Upper lobe of right lung (tissue), 1 donor: ENCODE results near the gene SMOC1. TPM values are rescaled to one million over a fixed set of nuclear protein-coding genes. Genes with fewer than 3 reads are reported as not detected.

Experiments used
- ATAC-seq: fragments of 200-7000 bp; cut with Tn5 transposase; one replicate; pipeline ENCODE4 v1.9.1; 2020; ENCODE audit warnings: mild to moderate bottlenecking, moderate library complexity
- DNase-seq: peaks from one replicate; pipeline ENCODE4 v3.0.0-alpha.2; 2020
- H3K27ac ChIP-seq: fragments of 200-600 bp; one replicate; pipeline ENCODE4 v1.8.0; 2022
- H3K27me3 ChIP-seq: fragments of 200-600 bp; one replicate; pipeline ENCODE4 v1.8.0; 2022; ENCODE audit warnings: mild to moderate bottlenecking
- H3K36me3 ChIP-seq: fragments of 200-600 bp; one replicate; pipeline ENCODE4 v1.8.0; 2022
- H3K4me1 ChIP-seq: fragments of 200-600 bp; one replicate; pipeline ENCODE4 v1.8.0; 2022
- H3K4me3 ChIP-seq: fragments of 200-600 bp; one replicate; pipeline ENCODE4 v1.8.0; 2022; ENCODE audit warnings: mild to moderate bottlenecking
- H3K9me3 ChIP-seq: fragments of 200-600 bp; one replicate; pipeline ENCODE4 v1.8.0; 2022
- intact Hi-C: fragments of 100-400 bp; cut with DNase I; formaldehyde crosslinking; loops from one replicate; pipeline ENCODE4 v1.11.0; 2022
- total RNA-seq: library from RNA; stranded (reverse); fragmentation: NEBNext Ultra II Directional; extraction: Animal tissue kit (Norgen Biotek cat#: 25700); gene quantifications from one replicate; pipeline ENCODE4 v1.2.1, GENCODE V29; 2021
- TF ChIP-seq, protein P1 (sequence below): fragments of 200-600 bp; IDR thresholded peaks from one replicate; pipeline ENCODE4 v1.8.0; 2022; ENCODE audit warnings: antibody characterized with exemption
- donor health status: DM: no; HTN: yes; CAD: no; lungs with severe emphysema.

Gene SMOC1
- total RNA-seq, 1 donor from 2014 or later, result 1.1 TPM

- Histone ChIP-seq H3K4me1 (peaks cover 5% of the 10 kb centered on the region), H3K27ac (no peak overlapping the region), H3K36me3 (no peaks in the 10 kb centered on the region), H3K4me3 (no peak overlapping the region), H3K27me3 (no peaks in the 10 kb centered on the region), H3K9me3 (no peaks in the 10 kb centered on the region)
- DNase-seq, result no peak
- intact Hi-C loops, result no loop called here
- no peak for ATAC-seq
- TF ChIP-seq, protein P1, sequence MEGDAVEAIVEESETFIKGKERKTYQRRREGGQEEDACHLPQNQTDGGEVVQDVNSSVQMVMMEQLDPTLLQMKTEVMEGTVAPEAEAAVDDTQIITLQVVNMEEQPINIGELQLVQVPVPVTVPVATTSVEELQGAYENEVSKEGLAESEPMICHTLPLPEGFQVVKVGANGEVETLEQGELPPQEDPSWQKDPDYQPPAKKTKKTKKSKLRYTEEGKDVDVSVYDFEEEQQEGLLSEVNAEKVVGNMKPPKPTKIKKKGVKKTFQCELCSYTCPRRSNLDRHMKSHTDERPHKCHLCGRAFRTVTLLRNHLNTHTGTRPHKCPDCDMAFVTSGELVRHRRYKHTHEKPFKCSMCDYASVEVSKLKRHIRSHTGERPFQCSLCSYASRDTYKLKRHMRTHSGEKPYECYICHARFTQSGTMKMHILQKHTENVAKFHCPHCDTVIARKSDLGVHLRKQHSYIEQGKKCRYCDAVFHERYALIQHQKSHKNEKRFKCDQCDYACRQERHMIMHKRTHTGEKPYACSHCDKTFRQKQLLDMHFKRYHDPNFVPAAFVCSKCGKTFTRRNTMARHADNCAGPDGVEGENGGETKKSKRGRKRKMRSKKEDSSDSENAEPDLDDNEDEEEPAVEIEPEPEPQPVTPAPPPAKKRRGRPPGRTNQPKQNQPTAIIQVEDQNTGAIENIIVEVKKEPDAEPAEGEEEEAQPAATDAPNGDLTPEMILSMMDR, result no peak
Measured at GRCh38 chr14:70020352-70021170, 141.3 kb downstream of the SMOC1 start.

- ATAC-seq, result peak; percentile 50
- no peaks in the 10 kb centered on the region for H3K36me3 ChIP-seq
- no peak overlapping the region for H3K4me3 ChIP-seq
- intact Hi-C loops, result no loop called here
- H3K4me1 ChIP-seq, result peaks cover 5% of the 10 kb centered on the region
- no peak overlapping the region for H3K27ac ChIP-seq
- H3K9me3 ChIP-seq, result no peaks in the 10 kb centered on the region
- H3K27me3 ChIP-seq, result no peaks in the 10 kb centered on the region
- DNase-seq, result no peak
- TF ChIP-seq, protein P1, result no peak
Measured at GRCh38 chr14:70021548-70022220, 142.5 kb downstream of the SMOC1 start.

- intact Hi-C loops, result no loop called here
- Histone ChIP-seq H3K4me1 (peaks cover 5% of the 10 kb centered on the region), H3K4me3 (no peak overlapping the region), H3K27me3 (no peaks in the 10 kb centered on the region), H3K9me3 (no peaks in the 10 kb centered on the region), H3K27ac (no peak overlapping the region), H3K36me3 (no peaks in the 10 kb centered on the region)
- no peak for DNase-seq
- no peak for ATAC-seq
- TF ChIP-seq, protein P1, result no peak
Measured at GRCh38 chr14:70022771-70023445, 143.7 kb downstream of the SMOC1 start.

DNA sequence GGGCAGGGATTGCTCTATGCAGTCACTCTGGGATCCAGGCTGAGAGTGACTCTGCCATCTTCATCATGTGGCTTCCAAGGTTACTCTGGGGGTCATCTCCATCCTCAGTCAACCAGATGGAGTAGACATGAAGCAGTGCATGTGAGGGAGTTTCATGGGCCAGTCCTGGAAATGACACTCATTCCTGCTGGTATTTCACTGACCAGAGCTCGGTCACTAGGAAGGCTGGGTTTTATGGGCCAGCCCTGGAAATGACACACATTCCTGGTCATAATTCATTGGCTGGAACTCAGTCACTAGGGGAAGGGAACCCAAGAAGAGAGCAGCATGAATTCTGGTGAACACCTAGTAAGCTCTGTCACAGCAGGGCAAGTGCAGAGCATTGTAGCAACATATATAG, 144.7 kb downstream of the SMOC1 start:
- ATAC-seq (no peak), DNase-seq (no peak)
- Histone ChIP-seq H3K27ac (no peak overlapping the region), H3K4me1 (no peaks in the 10 kb centered on the region), H3K27me3 (peaks cover 4% of the 10 kb centered on the region), H3K4me3 (no peak overlapping the region), H3K9me3 (no peaks in the 10 kb centered on the region), H3K36me3 (no peaks in the 10 kb centered on the region)
- intact Hi-C loops, result no loop called here
- TF ChIP-seq, protein P1, result no peak

DNA sequence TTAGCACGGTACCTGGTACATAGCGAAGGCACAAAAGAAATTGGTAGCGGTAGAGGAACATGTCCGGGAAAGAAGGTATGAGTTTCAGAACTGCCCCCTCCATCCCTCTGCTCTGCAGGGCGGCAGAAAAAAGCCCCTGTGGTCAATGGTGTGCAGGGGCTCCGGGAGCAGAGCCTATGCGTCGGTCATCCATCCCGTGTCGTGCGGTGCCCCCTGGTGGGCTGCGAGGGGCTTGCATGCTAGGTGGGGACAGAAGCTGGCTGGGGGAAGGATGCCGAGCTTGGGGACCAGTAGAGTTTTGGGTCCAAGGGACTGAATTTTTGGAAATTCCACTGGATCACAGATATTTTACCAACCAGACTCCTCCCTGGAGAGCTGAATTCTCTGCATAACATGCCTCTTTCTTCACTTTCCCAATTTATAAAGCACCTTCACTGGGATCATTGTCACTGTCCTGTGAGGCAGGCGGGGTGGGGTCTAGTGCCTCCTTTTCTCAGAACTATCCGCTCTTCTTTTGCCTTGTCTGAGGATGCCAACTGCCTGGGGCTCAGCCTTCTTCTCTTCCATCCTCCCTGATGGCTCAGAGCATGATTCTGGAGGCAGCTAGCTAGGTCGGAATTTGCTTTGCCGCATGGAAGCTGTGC, 148.7 kb downstream of the SMOC1 start:
- intact Hi-C loops, result no loop called here
- ATAC-seq (peak; percentile 81), DNase-seq (peak; percentile 85)
- Histone ChIP-seq H3K9me3 (no peaks in the 10 kb centered on the region), H3K4me1 (no peaks in the 10 kb centered on the region), H3K27me3 (peaks cover 8% of the 10 kb centered on the region), H3K36me3 (no peaks in the 10 kb centered on the region), H3K4me3 (no peak overlapping the region), H3K27ac (no peak overlapping the region)
- TF ChIP-seq, protein P1, result peak; percentile 88
